GM12878 (cell line): ENCODE measurements around the gene DFFB. TPM values are rescaled to one million over a fixed set of nuclear protein-coding genes. Genes with fewer than 3 reads are reported as not detected.
A peak's percentile ranks its signal among the peaks of the same experiment; 100 is the strongest.

ENCODE experiments used
- ATAC-seq: fragments of 200-7000 bp; cut with Tn5 transposase; 3 replicates; pipeline ENCODE4 v1.9.1; 2020; ENCODE audit warnings: mild to moderate bottlenecking, moderate library complexity
- BruUV-seq: library from RNA; stranded (reverse); fragments of 400-500 nt; replicated peaks from 2 replicates; lab custom pipeline; 2021; lab: Mats Ljungman, UMichigan
- CTCF ChIA-PET: fragments of 300-600 bp; sonication (Branson Sonifier 250); formaldehyde crosslinking; extraction: SDS; loops from one replicate; lab custom pipeline; 2021; ENCODE audit warnings: inconsistent platforms; lab: Yijun Ruan, JAX
- POLR2A ChIA-PET: fragments of 350-600 bp; formaldehyde crosslinking; extraction: SDS; loops from one replicate; lab custom pipeline; 2021; ENCODE audit warnings: inconsistent platforms; lab: Charles Lee
- RAD21 ChIA-PET: fragments of 300-600 bp; sonication (Branson Sonifier 250); formaldehyde crosslinking; loops from one replicate; lab custom pipeline; 2023; ENCODE audit warnings: antibody characterized with exemption; ENCODE audit not compliant: unreplicated experiment; lab: Charles Lee
- SMC1A ChIA-PET: fragments of 300-600 bp; sonication (Branson Sonifier 250); formaldehyde crosslinking; loops from one replicate; lab custom pipeline; 2023; ENCODE audit not compliant: unreplicated experiment, uncharacterized antibody; lab: Charles Lee
- DNase-seq: peaks from one replicate; pipeline ENCODE4 v3.0.0-alpha.2; 2011; ENCODE audit warnings: low read depth, low spot score
- FAIRE-seq: peaks from 3 replicates; lab custom pipeline; 2011; peaks lifted over from hg19 to GRCh38; lab: Jason Lieb, UNC
- H2AFZ ChIP-seq: 2 replicates; pipeline ENCODE4 v1.6.0; 2011; ENCODE audit warnings: low read depth, low read length, control low read depth; ENCODE audit not compliant: control insufficient read depth
- H3K27ac ChIP-seq: 2 replicates; pipeline ENCODE4 v1.5.1; 2011; ENCODE audit warnings: control low read depth; ENCODE audit not compliant: control insufficient read depth, insufficient read depth
- H3K27me3 ChIP-seq, 2 experiments: replicated peaks in 1 of 2; 2 replicates each; pipeline versions ENCODE4 v1.6.0 to v1.6.1; 2011; ENCODE audit warnings: low read length in 1 of 2; ENCODE audit not compliant: control insufficient read depth in 2 of 2, insufficient read depth in 2 of 2
- H3K36me3 ChIP-seq, 2 experiments: 2 replicates each; pipeline ENCODE4 v1.5.1; 2011; ENCODE audit warnings: low read length in 1 of 2; ENCODE audit not compliant: control insufficient read depth in 2 of 2, insufficient read depth in 2 of 2
- H3K4me1 ChIP-seq: 2 replicates; pipeline ENCODE4 v1.6.1; 2011; ENCODE audit warnings: mild to moderate bottlenecking, low read length, moderate library complexity, mixed read lengths; ENCODE audit not compliant: control insufficient read depth, insufficient read depth
- H3K4me2 ChIP-seq: 2 replicates; pipeline ENCODE4 v1.6.0; 2011; ENCODE audit warnings: control low read depth; ENCODE audit not compliant: control insufficient read depth, insufficient read depth
- H3K4me3 ChIP-seq: fragments of 200-600 bp; sonication (generic); 2 replicates; pipeline ENCODE4 v1.5.1; 2016
- H3K79me2 ChIP-seq: 2 replicates; pipeline ENCODE4 v1.6.0; 2011; ENCODE audit warnings: low read length; ENCODE audit not compliant: control insufficient read depth, insufficient read depth
- H3K9ac ChIP-seq: 2 replicates; pipeline ENCODE4 v1.8.0; 2011; ENCODE audit warnings: low read length, control low read depth, mixed read lengths; ENCODE audit not compliant: control insufficient read depth, insufficient read depth
- H3K9me3 ChIP-seq: replicated peaks from 3 replicates; pipeline ENCODE4 v1.5.1; 2011; ENCODE audit warnings: mild to moderate bottlenecking, low read length; ENCODE audit not compliant: control insufficient read depth, insufficient read depth
- H4K20me1 ChIP-seq: 2 replicates; pipeline ENCODE4 v1.6.0; 2011; ENCODE audit not compliant: control insufficient read depth, insufficient read depth
- RAD21 ChIP-seq: IDR thresholded peaks from 2 replicates; pipeline ENCODE4 v1.6.1; 2011; ENCODE audit warnings: mild to moderate bottlenecking, low read depth, low read length, moderate library complexity; ENCODE audit not compliant: insufficient read depth
- RUNX3 ChIP-seq: IDR thresholded peaks from 2 replicates; pipeline ENCODE4 v1.6.1; 2012; ENCODE audit warnings: low read length, inconsistent platforms
- WGBS: methylation state at CpG from one replicate; pipeline ENCODE4 v1.1.6; 2016; ENCODE audit warnings: low lambda C conversion rate; ENCODE audit not compliant: insufficient replicate concordance, insufficient coverage; ENCODE audit errors: missing lambda C conversion rate; 5-methylcytosine and 5-hydroxymethylcytosine counted together
- in situ Hi-C: fragments of 300-500 bp; cut with MboI; formaldehyde crosslinking; loops from 9 replicates; pipeline ENCODE4 v1.14.3; 2018; ENCODE audit warnings: mixed read lengths
- intact Hi-C: fragments of 100-400 bp; cut with micrococcal nuclease; formaldehyde crosslinking; loops from one replicate; pipeline ENCODE4 v1.14.2; 2022; ENCODE audit not compliant: unreplicated experiment
- polyA plus RNA-seq, 11 experiments: library from polyadenylated mRNA; depleted of rRNA in 4 of 11; unstranded in 6 of 11; stranded (reverse) in 5 of 11; fragments of >200 nt; fragmentation: Nextera tagmentation in 4 of 11; fragmentation: Illumina TruSeq in 1 of 11; extraction: Ambion mirVana in 4 of 11; extraction: Trizol in 1 of 11; gene quantifications; 1 replicate in 1 of 11; 2 replicates in 10 of 11; pipeline versions ENCODE4 v1.2.1 to v1.2.3, GENCODE V29; 2011 to 2016; ENCODE audit warnings: inconsistent platforms in 2 of 11, missing spikeins in 2 of 11, low read depth in 1 of 11
- total RNA-seq, 4 experiments: library from RNA; depleted of rRNA in 3 of 4; stranded (reverse); fragments of >200 nt in 3 of 4; fragmentation: Illumina TruSeq in 1 of 4; extraction: Trizol in 1 of 4; gene quantifications; 2 replicates each; pipeline versions ENCODE4 v1.2.1 to v1.2.3, GENCODE V29; 2013 to 2021
- TF ChIP-seq, protein P1 (sequence below), 3 experiments: IDR thresholded peaks in 2 of 3; conservative IDR thresholded peaks in 1 of 3; 2 replicates each; pipeline ENCODE4 v1.5.1; 2011; ENCODE audit warnings: low read depth in 3 of 3, low read length in 3 of 3, mild to moderate bottlenecking in 3 of 3, control low read depth in 2 of 3, moderate library complexity in 2 of 3, inconsistent platforms in 1 of 3, mixed read lengths in 1 of 3; ENCODE audit not compliant: control insufficient read depth in 2 of 3, insufficient read depth in 1 of 3; ENCODE audit errors: extremely low read depth in 1 of 3

DFFB gene
- total and polyA plus RNA-seq, 10 of the 15 experiments (the other 5 are each of a cell fraction or from before 2014, with no cell fraction given) = 2.7 to 10.7 (median 6.5) TPM

DNA sequence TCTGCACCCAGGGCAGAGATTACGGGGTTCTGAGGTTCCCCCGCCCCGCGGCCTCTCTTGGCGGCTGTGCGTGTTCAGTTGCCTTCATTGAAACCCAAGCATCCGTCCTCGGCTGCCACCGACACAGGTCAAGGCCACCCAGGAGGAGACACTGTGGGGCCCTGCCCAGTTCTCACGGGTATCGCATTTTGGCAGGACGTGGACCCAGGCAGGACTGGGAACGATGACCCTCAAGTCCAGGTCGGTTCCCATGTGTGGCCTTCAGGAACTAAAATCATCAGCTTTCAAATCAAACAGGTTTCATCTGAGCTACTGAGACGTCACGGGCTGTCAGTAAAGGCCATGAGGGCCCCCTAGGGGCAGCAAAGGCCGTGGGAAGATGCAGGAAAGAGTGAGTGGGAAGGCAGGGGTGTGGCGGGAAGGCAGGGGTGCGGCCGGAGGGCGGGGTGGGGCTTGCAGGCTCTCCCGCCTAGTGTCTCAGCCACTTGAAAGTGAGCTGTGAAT, 49.8 kb downstream of the DFFB start:
- in situ Hi-C loops = no loop called here
- intact Hi-C loops = no loop called here

More for the DNA sequence above, 49.8 kb downstream of the DFFB start:
- no peaks in the 10 kb centered on the region for H3K9me3 ChIP-seq
- ATAC-seq (peak; percentile 21; the same call in 2 of the 3 replicates), FAIRE-seq (no peak), DNase-seq (no peak)
- no peaks in the 10 kb centered on the region for H3K4me1 ChIP-seq
- H3K27me3 ChIP-seq = peaks cover 3 to 4% of the 10 kb centered on the region in 2 experiments; a peak in 3 of 4 replicates
- WGBS = 52% methylated on average over 22 of the region's 22 CpGs
- no peaks in the 10 kb centered on the region for H4K20me1 ChIP-seq
- H3K79me2 ChIP-seq = no peaks in the 10 kb centered on the region
- SMC1A ChIA-PET = interaction anchor here (0.6 kb wide), 1 partner anchor 8 kb away, joined by 3 read pairs; no protein-coding TSS in a partner anchor
- no TSS peak for BruUV-seq
- H3K4me3 ChIP-seq = no peak overlapping the region
- no peak overlapping the region for H3K9ac ChIP-seq
- no peaks in the 10 kb centered on the region for H3K36me3 ChIP-seq
- POLR2A ChIA-PET = interaction anchor here (0.7 kb wide), 1 partner anchor 880 kb away, joined by 4 read pairs; no protein-coding TSS in a partner anchor
- RAD21 ChIA-PET = interaction anchor here (1.1 to 1.3 kb wide), 2 partner anchors 15 to 50 kb away, joined by 3 read pairs; partner anchors contain the start of genes CEP104 and DFFB
- CTCF ChIA-PET = interaction anchor here (0.6 to 1.3 kb wide), 2 partner anchors 131 to 1526 kb away, joined by 3 read pairs; no protein-coding TSS in a partner anchor
- no peak overlapping the region for H2AFZ ChIP-seq
- H3K27ac ChIP-seq = no peak overlapping the region
- TF ChIP-seq RUNX3 (no peak), RAD21 (peak; percentile 61)
- TF ChIP-seq, protein P1, sequence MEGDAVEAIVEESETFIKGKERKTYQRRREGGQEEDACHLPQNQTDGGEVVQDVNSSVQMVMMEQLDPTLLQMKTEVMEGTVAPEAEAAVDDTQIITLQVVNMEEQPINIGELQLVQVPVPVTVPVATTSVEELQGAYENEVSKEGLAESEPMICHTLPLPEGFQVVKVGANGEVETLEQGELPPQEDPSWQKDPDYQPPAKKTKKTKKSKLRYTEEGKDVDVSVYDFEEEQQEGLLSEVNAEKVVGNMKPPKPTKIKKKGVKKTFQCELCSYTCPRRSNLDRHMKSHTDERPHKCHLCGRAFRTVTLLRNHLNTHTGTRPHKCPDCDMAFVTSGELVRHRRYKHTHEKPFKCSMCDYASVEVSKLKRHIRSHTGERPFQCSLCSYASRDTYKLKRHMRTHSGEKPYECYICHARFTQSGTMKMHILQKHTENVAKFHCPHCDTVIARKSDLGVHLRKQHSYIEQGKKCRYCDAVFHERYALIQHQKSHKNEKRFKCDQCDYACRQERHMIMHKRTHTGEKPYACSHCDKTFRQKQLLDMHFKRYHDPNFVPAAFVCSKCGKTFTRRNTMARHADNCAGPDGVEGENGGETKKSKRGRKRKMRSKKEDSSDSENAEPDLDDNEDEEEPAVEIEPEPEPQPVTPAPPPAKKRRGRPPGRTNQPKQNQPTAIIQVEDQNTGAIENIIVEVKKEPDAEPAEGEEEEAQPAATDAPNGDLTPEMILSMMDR (IDR thresholded peaks at IDR 0.05 in 2 of 3, conservative IDR thresholded peaks at IDR 0.05 in 1 of 3; ENCODE audit: control insufficient read depth in 2 of 3, extremely low read depth in 1 of 3, insufficient read depth in 1 of 3, low read depth in 3 of 3, low read length in 3 of 3) = peak; percentile 27 to 34 (median 32); a peak in 4 of 6 replicates
- H3K4me2 ChIP-seq = no peak overlapping the region
